ENCODE data around the gene MAPKBP1. TPM values are rescaled to one million over a fixed set of nuclear protein-coding genes. Genes with fewer than 3 reads are reported as not detected.
A peak's percentile ranks its signal among the peaks of the same experiment; 100 is the strongest.

The MAPKBP1 gene
- polyA plus RNA-seq, 6 donors from 2014 or later = 1.6 to 5.5 (median 2.2) TPM; not detected in 1

- no peak overlapping the region for H3K4me3 Mint-ChIP-seq
- H3K36me3 Mint-ChIP-seq = peaks cover 4 to 11% of the 10 kb centered on the region in 2 donors
- no peak for ATAC-seq (ENCODE audit: low read depth in 2 of 2)
- peak overlapping the region in 1 of 6 donors; percentile 53 for H3K27ac Mint-ChIP-seq
- peaks cover 8 to 23% (median 10%) of the 10 kb centered on the region in 3 donors for H3K4me1 Mint-ChIP-seq
- no peaks in the 10 kb centered on the region for H3K9me3 Mint-ChIP-seq
- DNase-seq = no peak
- H3K27me3 Mint-ChIP-seq = no peaks in the 10 kb centered on the region
Observed at GRCh38 chr15:41804916-41805666, 30.8 kb downstream of the MAPKBP1 start.

GRCh38 chr15:41805711-41806110, 31.4 kb downstream of the MAPKBP1 start:
- Mint-ChIP-seq H3K27ac (no peak overlapping the region), H3K27me3 (no peaks in the 10 kb centered on the region)
- no peak for ATAC-seq (ENCODE audit: low read depth in 2 of 2)

GRCh38 chr15:41806291-41807181, 32.3 kb downstream of the MAPKBP1 start:
- Mint-ChIP-seq H3K9me3 (no peaks in the 10 kb centered on the region), H3K4me1 (peaks cover 10 to 26% (median 24%) of the 10 kb centered on the region in 3 donors), H3K27me3 (no peaks in the 10 kb centered on the region), H3K4me3 (no peak overlapping the region), H3K27ac (peak overlapping the region in 1 of 6 donors; percentile 90), H3K36me3 (no peaks in the 10 kb centered on the region)
- DNase-seq (no peak), ATAC-seq (ENCODE audit: low read depth in 2 of 2) (no peak)

More at GRCh38 chr15:41805711-41806110, 31.4 kb downstream of the MAPKBP1 start:
- no peak for DNase-seq
- H3K9me3 Mint-ChIP-seq = no peaks in the 10 kb centered on the region
- H3K36me3 Mint-ChIP-seq = peaks cover 4 to 6% of the 10 kb centered on the region in 2 donors
- no peak overlapping the region for H3K4me3 Mint-ChIP-seq
- H3K4me1 Mint-ChIP-seq = peaks cover 10 to 26% (median 16%) of the 10 kb centered on the region in 3 donors

GRCh38 chr15:41809121-41809520, 34.8 kb downstream of the MAPKBP1 start:
- Mint-ChIP-seq H3K4me3 (no peak overlapping the region), H3K27ac (peak overlapping the region in 3 of 6 donors; percentile 50 to 73 (median 61)), H3K36me3 (peaks cover 0 to 9% of the 10 kb centered on the region in 2 donors), H3K9me3 (no peaks in the 10 kb centered on the region), H3K27me3 (no peaks in the 10 kb centered on the region), H3K4me1 (peaks cover 10 to 26% (median 26%) of the 10 kb centered on the region in 3 donors)
- ATAC-seq (ENCODE audit: low read depth in 2 of 2) = no peak
- DNase-seq = no peak

- peak in 1 of 2 donors; percentile 27 for ATAC-seq (ENCODE audit: low read depth in 2 of 2)
- H3K9me3 Mint-ChIP-seq = no peaks in the 10 kb centered on the region
Observed at GRCh38 chr15:41809526-41810220, 35.4 kb downstream of the MAPKBP1 start.

GRCh38 chr15:41810651-41811431, 36.6 kb downstream of the MAPKBP1 start:
- no peak for ATAC-seq (ENCODE audit: low read depth in 2 of 2)
- DNase-seq = no peak
- no peak overlapping the region for H3K27ac Mint-ChIP-seq
- no peak overlapping the region for H3K4me3 Mint-ChIP-seq
- peaks cover 0 to 14% of the 10 kb centered on the region in 2 donors for H3K36me3 Mint-ChIP-seq
- no peaks in the 10 kb centered on the region for H3K27me3 Mint-ChIP-seq
- H3K9me3 Mint-ChIP-seq = no peaks in the 10 kb centered on the region
- peaks cover 10 to 26% (median 17%) of the 10 kb centered on the region in 3 donors for H3K4me1 Mint-ChIP-seq

More at GRCh38 chr15:41809526-41810220, 35.4 kb downstream of the MAPKBP1 start:
- H3K27ac Mint-ChIP-seq = peak overlapping the region in 2 of 6 donors; percentile 29 to 56
- H3K4me1 Mint-ChIP-seq = peaks cover 10 to 26% (median 20%) of the 10 kb centered on the region in 3 donors
- peaks cover 0 to 10% of the 10 kb centered on the region in 2 donors for H3K36me3 Mint-ChIP-seq
- no peak for DNase-seq
- H3K4me3 Mint-ChIP-seq = peak overlapping the region in 1 of 8 donors; percentile 1
- H3K27me3 Mint-ChIP-seq = no peaks in the 10 kb centered on the region

GRCh38 chr15:41811432-41812195, 37.3 kb downstream of the MAPKBP1 start:
- Mint-ChIP-seq H3K4me3 (no peak overlapping the region), H3K27me3 (no peaks in the 10 kb centered on the region), H3K36me3 (peaks cover 0 to 16% of the 10 kb centered on the region in 2 donors)

GRCh38 chr15:41812820-41813375, 38.6 kb downstream of the MAPKBP1 start:
- H3K4me1 Mint-ChIP-seq = peaks cover 10 to 26% (median 17%) of the 10 kb centered on the region in 3 donors
- peaks cover 0 to 16% of the 10 kb centered on the region in 2 donors for H3K36me3 Mint-ChIP-seq
- no peak for ATAC-seq (ENCODE audit: low read depth in 2 of 2)
- H3K27ac Mint-ChIP-seq = no peak overlapping the region
- H3K27me3 Mint-ChIP-seq = no peaks in the 10 kb centered on the region
- H3K4me3 Mint-ChIP-seq = no peak overlapping the region
- no peak for DNase-seq
- H3K9me3 Mint-ChIP-seq = no peaks in the 10 kb centered on the region

More at GRCh38 chr15:41811432-41812195, 37.3 kb downstream of the MAPKBP1 start:
- no peaks in the 10 kb centered on the region for H3K9me3 Mint-ChIP-seq
- peaks cover 10 to 26% (median 17%) of the 10 kb centered on the region in 3 donors for H3K4me1 Mint-ChIP-seq
- H3K27ac Mint-ChIP-seq = peak overlapping the region in 1 of 6 donors; percentile 22
- ATAC-seq (ENCODE audit: low read depth in 2 of 2) (peak; percentile 87 to 94), DNase-seq (peak; percentile 71)

- peaks cover 0 to 16% of the 10 kb centered on the region in 2 donors for H3K36me3 Mint-ChIP-seq
- H3K9me3 Mint-ChIP-seq = no peaks in the 10 kb centered on the region
- ATAC-seq (ENCODE audit: low read depth in 2 of 2) (no peak), DNase-seq (no peak)
- peaks cover 10 to 26% (median 17%) of the 10 kb centered on the region in 3 donors for H3K4me1 Mint-ChIP-seq
- peak overlapping the region in 1 of 6 donors; percentile 48 for H3K27ac Mint-ChIP-seq
- no peaks in the 10 kb centered on the region for H3K27me3 Mint-ChIP-seq
- H3K4me3 Mint-ChIP-seq = no peak overlapping the region
Observed at GRCh38 chr15:41813426-41813825, 39.1 kb downstream of the MAPKBP1 start.

GRCh38 chr15:41814534-41814933, 40.2 kb downstream of the MAPKBP1 start:
- Mint-ChIP-seq H3K4me1 (peaks cover 6 to 22% (median 9%) of the 10 kb centered on the region in 3 donors), H3K9me3 (no peaks in the 10 kb centered on the region), H3K27ac (no peak overlapping the region), H3K36me3 (peaks cover 10 to 16% of the 10 kb centered on the region in 2 donors), H3K4me3 (peak overlapping the region in 1 of 8 donors; percentile 30), H3K27me3 (no peaks in the 10 kb centered on the region)
- no peak for DNase-seq
- ATAC-seq (ENCODE audit: low read depth in 2 of 2) = no peak

- H3K4me3 Mint-ChIP-seq = no peak overlapping the region
- ATAC-seq (ENCODE audit: low read depth in 2 of 2) (no peak), DNase-seq (no peak)
- H3K27me3 Mint-ChIP-seq = no peaks in the 10 kb centered on the region
- H3K9me3 Mint-ChIP-seq = no peaks in the 10 kb centered on the region
- no peaks in the 10 kb centered on the region for H3K4me1 Mint-ChIP-seq
- no peak overlapping the region for H3K27ac Mint-ChIP-seq
- H3K36me3 Mint-ChIP-seq = peaks cover 14 to 16% of the 10 kb centered on the region in 2 donors
Observed at GRCh38 chr15:41816788-41817187, 42.5 kb downstream of the MAPKBP1 start.

Measured in naive B cell (primary cell).